HG03097 (cell line): Measurements from ENCODE around the gene PARS2.

Source experiments
- ATAC-seq: cut with Tn5 transposase; IDR thresholded peaks from one replicate; pipeline ENCODE4 v1.9.1; 2021; ENCODE audit not compliant: unreplicated experiment, low FRiP score

The PARS2 gene

GRCh38 chr1:54742282-54742681, 22.0 kb downstream of the PARS2 start:
- no peak for ATAC-seq

GRCh38 chr1:54741531-54741930, 22.8 kb downstream of the PARS2 start:
- no peak for ATAC-seq

GRCh38 chr1:54738244-54738643, 26.1 kb downstream of the PARS2 start:
- no peak for ATAC-seq

GRCh38 chr1:54736685-54737084, 27.6 kb downstream of the PARS2 start:
- no peak for ATAC-seq

GRCh38 chr1:54728027-54728426, 36.3 kb downstream of the PARS2 start:
- no peak for ATAC-seq

- ATAC-seq, result no peak
These were observed 39.6 kb downstream of the PARS2 start for GRCh38 chr1:54724771-54725170.

- no peak for ATAC-seq
These were observed 40.3 kb downstream of the PARS2 start for GRCh38 chr1:54723985-54724384.

- no peak for ATAC-seq
These were observed 42.6 kb downstream of the PARS2 start for GRCh38 chr1:54721719-54722118.

- ATAC-seq, result no peak
These were observed 47.9 kb downstream of the PARS2 start for GRCh38 chr1:54716299-54717047.

GRCh38 chr1:54715493-54716298, 48.6 kb downstream of the PARS2 start, which contains the start of gene TTC4:
Gene TTC4, plus strand, starts transcription at chr1:54715861. Its CDS starts 48 bp downstream, at chr1:54715909.
- ATAC-seq, result peak; percentile 81

GRCh38 chr1:54714881-54715492, 49.3 kb downstream of the PARS2 start:
- peak; percentile 10 for ATAC-seq

- no peak for ATAC-seq
These were observed 52.8 kb downstream of the PARS2 start for GRCh38 chr1:54711536-54711935.

GRCh38 chr1:54710841-54711240, 53.5 kb downstream of the PARS2 start:
- no peak for ATAC-seq

GRCh38 chr1:54710434-54710833, 53.9 kb downstream of the PARS2 start:
- no peak for ATAC-seq

- no peak for ATAC-seq
These were observed 54.6 kb downstream of the PARS2 start for GRCh38 chr1:54709547-54710292.

GRCh38 chr1:54708385-54708784, 55.9 kb downstream of the PARS2 start:
- ATAC-seq, result no peak
